Urothelium cell line (cell line): ENCODE data around the gene GLYATL2.

Experiments
- DNase-seq: peaks from one replicate; pipeline ENCODE4 v3.0.0; 2011; ENCODE audit warnings: low spot score, mixed read lengths
- FAIRE-seq: peaks from 2 replicates; lab custom pipeline; 2011; peaks lifted over from hg19 to GRCh38; lab: Jason Lieb, UNC

Gene GLYATL2

GRCh38 chr11:58801974-58802545 is 42.4 kb downstream of the GLYATL2 start:
- no peak for FAIRE-seq

GRCh38 chr11:58801302-58801701 is 43.2 kb downstream of the GLYATL2 start:
- FAIRE-seq (no peak), DNase-seq (no peak)

More at GRCh38 chr11:58801974-58802545, 42.4 kb downstream of the GLYATL2 start:
- no peak for DNase-seq

GRCh38 chr11:58796333-58796732 is 48.2 kb downstream of the GLYATL2 start:
- FAIRE-seq: no peak
- peak; percentile 21 for DNase-seq

- FAIRE-seq (no peak), DNase-seq (peak; percentile 53)
Measured at GRCh38 chr11:58788355-58789023, 56.0 kb downstream of the GLYATL2 start.

- no peak for FAIRE-seq
- peak; percentile 40 for DNase-seq
Measured at GRCh38 chr11:58787903-58788302, 56.6 kb downstream of the GLYATL2 start.

- no peak for DNase-seq
- no peak for FAIRE-seq
Measured at GRCh38 chr11:58786693-58787092, 57.8 kb downstream of the GLYATL2 start.

GRCh38 chr11:58784995-58785394 is 59.5 kb downstream of the GLYATL2 start:
- no peak for DNase-seq
- no peak for FAIRE-seq
